Umbilical cord (tissue), 2 donors: ENCODE results near the gene C11orf21. TPM values are rescaled to one million over a fixed set of nuclear protein-coding genes. Genes with fewer than 3 reads are reported as not detected.

ENCODE experiments used
- DNase-seq: peaks from one replicate; pipeline ENCODE4 v3.0.0-alpha.2; 2015; ENCODE audit warnings: low spot score
- total RNA-seq: library from RNA; depleted of rRNA; stranded (reverse); fragments of >200 nt; gene quantifications from one replicate; pipeline ENCODE4 v1.2.3, GENCODE V29; 2014; ENCODE audit warnings: low replicate concordance; ENCODE audit not compliant: insufficient read depth

Gene C11orf21
- total RNA-seq, 1 donor from 2014 or later: 0.96 TPM

- no peak for DNase-seq
Observed at GRCh38 chr11:2320568-2321310, 19.0 kb upstream of the C11orf21 start.

- no peak for DNase-seq
Observed at GRCh38 chr11:2319791-2320472, 18.2 kb upstream of the C11orf21 start.

GRCh38 chr11:2318707-2319106 is 17.0 kb upstream of the C11orf21 start:
- no peak for DNase-seq

GRCh38 chr11:2318123-2318522 is 16.4 kb upstream of the C11orf21 start:
- no peak for DNase-seq

GRCh38 chr11:2317354-2318050 is 15.8 kb upstream of the C11orf21 start:
- DNase-seq: no peak

- DNase-seq: no peak
Observed at GRCh38 chr11:2316963-2317244, 15.2 kb upstream of the C11orf21 start.

GRCh38 chr11:2316169-2316962 is 14.6 kb upstream of the C11orf21 start:
- no peak for DNase-seq

GRCh38 chr11:2315395-2316168 is 13.9 kb upstream of the C11orf21 start:
- no peak for DNase-seq

GRCh38 chr11:2314525-2315394 is 13.0 kb upstream of the C11orf21 start:
- peak; percentile 98 for DNase-seq

GRCh38 chr11:2314136-2314524 is 12.4 kb upstream of the C11orf21 start:
- no peak for DNase-seq

- no peak for DNase-seq
Observed at GRCh38 chr11:2313051-2313951, 11.6 kb upstream of the C11orf21 start.

GRCh38 chr11:2312232-2313042 is 10.7 kb upstream of the C11orf21 start:
- DNase-seq: peak; percentile 71

GRCh38 chr11:2311353-2312133 is 9.8 kb upstream of the C11orf21 start:
- no peak for DNase-seq

- no peak for DNase-seq
Observed at GRCh38 chr11:2310786-2311352, 9.2 kb upstream of the C11orf21 start.

- no peak for DNase-seq
Observed at GRCh38 chr11:2310073-2310785, 8.5 kb upstream of the C11orf21 start.

- DNase-seq: no peak
Observed at GRCh38 chr11:2309251-2310072, 7.7 kb upstream of the C11orf21 start.
